Activated CD8-positive, alpha-beta memory T cell treated with anti-CD3 and anti-CD28 coated beads for 48 hours (primary cell): ENCODE measurements around the gene PRKD3.

Experiments used
- DNase-seq, 3 experiments: peaks; one replicate each; pipeline ENCODE4 v3.0.0-alpha.2; 2020; ENCODE audit warnings: low read depth in 2 of 3, low spot score in 2 of 3

Gene PRKD3

GRCh38 chr2:37324786-37325624, at the start of gene PRKD3:
TSS of gene PRKD3 (minus strand) at chr2:37324833. CDS start at chr2:37316524, 8,309 bp downstream.
- DNase-seq: peak; percentile 26 to 52 (median 51)

- no peak for DNase-seq
Observed at GRCh38 chr2:37372000-37372399, 47.4 kb upstream of the PRKD3 start.

GRCh38 chr2:37370666-37371065, 46.0 kb upstream of the PRKD3 start:
- no peak for DNase-seq

- DNase-seq: no peak
Observed at GRCh38 chr2:37367984-37368383, 43.4 kb upstream of the PRKD3 start.

- DNase-seq: no peak
Observed at GRCh38 chr2:37367310-37367709, 42.7 kb upstream of the PRKD3 start.

GRCh38 chr2:37366773-37367172, 42.1 kb upstream of the PRKD3 start:
- no peak for DNase-seq

GRCh38 chr2:37365669-37366068, 41.0 kb upstream of the PRKD3 start:
- DNase-seq: no peak

- no peak for DNase-seq
Observed at GRCh38 chr2:37364351-37364750, 39.7 kb upstream of the PRKD3 start.

- DNase-seq: no peak
Observed at GRCh38 chr2:37361994-37362698, 37.5 kb upstream of the PRKD3 start.

- no peak for DNase-seq
Observed at GRCh38 chr2:37361216-37361815, 36.7 kb upstream of the PRKD3 start.

- no peak for DNase-seq
Observed at GRCh38 chr2:37358466-37358865, 33.8 kb upstream of the PRKD3 start.

GRCh38 chr2:37357530-37357929, 32.9 kb upstream of the PRKD3 start:
- no peak for DNase-seq

GRCh38 chr2:37357069-37357468, 32.4 kb upstream of the PRKD3 start:
- no peak for DNase-seq

- no peak for DNase-seq
Observed at GRCh38 chr2:37356299-37356698, 31.7 kb upstream of the PRKD3 start.

GRCh38 chr2:37355735-37356134, 31.1 kb upstream of the PRKD3 start:
- DNase-seq: no peak

GRCh38 chr2:37354531-37354930, 29.9 kb upstream of the PRKD3 start:
- DNase-seq: no peak

- DNase-seq: no peak
Observed at GRCh38 chr2:37350034-37350433, 25.4 kb upstream of the PRKD3 start.

GRCh38 chr2:37349231-37349860, 24.7 kb upstream of the PRKD3 start:
- no peak for DNase-seq

GRCh38 chr2:37348155-37348554, 23.5 kb upstream of the PRKD3 start:
- DNase-seq: no peak

GRCh38 chr2:37344453-37345361, 20.1 kb upstream of the PRKD3 start, which contains the start of gene QPCT:
TSS of gene QPCT (plus strand) at chr2:37344630. CDS start at chr2:37344732, 102 bp downstream.
- peak in 2 of 3 experiments; percentile 44 to 48 for DNase-seq
